ENCODE data around the gene TMEM163.

- TF ChIP-seq POLR2A (IDR thresholded peaks at IDR 0.05; ENCODE audit: low read length) (no peak), GATA1 (IDR thresholded peaks at IDR 0.05; ENCODE audit: low read depth, low read length) (no peak)
Measured at GRCh38 chr2:134647607-134648256, 71.1 kb downstream of the TMEM163 start.
